ENCODE data around the gene KCTD4.

KCTD4 gene

GRCh38 chr13:45242524-45242923 lies 41.7 kb upstream of the KCTD4 start:
- TF ChIP-seq ZNF70 (CRISPR knock-in tag; IDR thresholded peaks at IDR 0.05) (no peak), ZNF565 (CRISPR knock-in tag; conservative IDR thresholded peaks at IDR 0.05; ENCODE audit: low read depth) (no peak), CREB5 (CRISPR knock-in tag; IDR thresholded peaks at IDR 0.05; ENCODE audit: low read depth) (no peak), ARNTL (CRISPR knock-in tag; IDR thresholded peaks at IDR 0.05; ENCODE audit: borderline replicate concordance, low read depth) (no peak), OSR1 (CRISPR knock-in tag; IDR thresholded peaks at IDR 0.05) (no peak), ISL1 (CRISPR knock-in tag; IDR thresholded peaks at IDR 0.05) (no peak), SNAI2 (CRISPR knock-in tag; IDR thresholded peaks at IDR 0.05) (no peak), BACH2 (CRISPR knock-in tag; IDR thresholded peaks at IDR 0.05; ENCODE audit: borderline replicate concordance) (no peak), TSHZ2 (CRISPR knock-in tag; IDR thresholded peaks at IDR 0.05) (no peak), PPARA (CRISPR knock-in tag; IDR thresholded peaks at IDR 0.05; ENCODE audit: borderline replicate concordance) (no peak), ESRRG (CRISPR knock-in tag; IDR thresholded peaks at IDR 0.05) (no peak)
- ATAC-seq = peak; percentile 14; the same call in 1 of the 3 replicates

- peak; percentile 83 for ATAC-seq
- TF ChIP-seq SNAI2 (CRISPR knock-in tag; IDR thresholded peaks at IDR 0.05) (no peak), PPARA (CRISPR knock-in tag; IDR thresholded peaks at IDR 0.05; ENCODE audit: borderline replicate concordance) (no peak), PATZ1 (CRISPR knock-in tag; IDR thresholded peaks at IDR 0.05; ENCODE audit: borderline replicate concordance) (no peak), CREB5 (CRISPR knock-in tag; IDR thresholded peaks at IDR 0.05; ENCODE audit: low read depth) (no peak)
Observed at GRCh38 chr13:45242070-45242469, 41.2 kb upstream of the KCTD4 start.

- TF ChIP-seq RARB (CRISPR knock-in tag; IDR thresholded peaks at IDR 0.05) (no peak), ZC3H10 (CRISPR knock-in tag; IDR thresholded peaks at IDR 0.05) (no peak), BACH2 (CRISPR knock-in tag; IDR thresholded peaks at IDR 0.05; ENCODE audit: borderline replicate concordance) (no peak)
- ATAC-seq = no peak
Observed at GRCh38 chr13:45240143-45240542, 39.3 kb upstream of the KCTD4 start.

GRCh38 chr13:45238945-45239795 lies 38.3 kb upstream of the KCTD4 start:
- ATAC-seq = no peak

More at GRCh38 chr13:45238945-45239795, 38.3 kb upstream of the KCTD4 start:
- TF ChIP-seq SNAI2 (CRISPR knock-in tag; IDR thresholded peaks at IDR 0.05) (no peak), GLIS3 (CRISPR knock-in tag; IDR thresholded peaks at IDR 0.05) (no peak), ZNF8 (CRISPR knock-in tag; IDR thresholded peaks at IDR 0.05) (no peak), BACH2 (CRISPR knock-in tag; IDR thresholded peaks at IDR 0.05; ENCODE audit: borderline replicate concordance) (no peak), TOX (CRISPR knock-in tag; IDR thresholded peaks at IDR 0.05; ENCODE audit: borderline replicate concordance) (no peak), ZFP30 (CRISPR knock-in tag; IDR thresholded peaks at IDR 0.05) (no peak), ARNTL (CRISPR knock-in tag; IDR thresholded peaks at IDR 0.05; ENCODE audit: borderline replicate concordance, low read depth) (no peak), TCF4 (CRISPR knock-in tag; IDR thresholded peaks at IDR 0.05; ENCODE audit: borderline replicate concordance) (no peak), OSR1 (CRISPR knock-in tag; IDR thresholded peaks at IDR 0.05) (no peak), ESRRG (CRISPR knock-in tag; IDR thresholded peaks at IDR 0.05) (no peak), POU6F1 (CRISPR knock-in tag; IDR thresholded peaks at IDR 0.05; ENCODE audit: borderline replicate concordance, low read depth) (no peak), RARB (CRISPR knock-in tag; IDR thresholded peaks at IDR 0.05) (no peak), ZNF70 (CRISPR knock-in tag; IDR thresholded peaks at IDR 0.05) (no peak), PPARA (CRISPR knock-in tag; IDR thresholded peaks at IDR 0.05; ENCODE audit: borderline replicate concordance) (no peak)

All from SK-N-SH treated with all-trans-retinoic acid at 6 μM for 48 hours (cell line).